T47D (cell line): ENCODE measurements around the gene DUSP7.

Experiments used
- DNase-seq, 2 experiments: peaks; one replicate each; pipeline versions ENCODE4 v3.0.0 to v3.0.0-alpha.2; 2011 to 2012; ENCODE audit warnings: low read depth in 1 of 2, low spot score in 1 of 2
- JUND ChIP-seq: IDR thresholded peaks from 2 replicates; pipeline ENCODE4 v1.6.1; 2012; ENCODE audit warnings: low read depth
- in situ Hi-C: cut with HindIII; loops from 2 replicates; pipeline ENCODE4 v1.10.0; 2016; ENCODE audit warnings: low sequenced_read_pairs, low pct_unique_long_range_greater_than_20kb

Gene DUSP7

DNA sequence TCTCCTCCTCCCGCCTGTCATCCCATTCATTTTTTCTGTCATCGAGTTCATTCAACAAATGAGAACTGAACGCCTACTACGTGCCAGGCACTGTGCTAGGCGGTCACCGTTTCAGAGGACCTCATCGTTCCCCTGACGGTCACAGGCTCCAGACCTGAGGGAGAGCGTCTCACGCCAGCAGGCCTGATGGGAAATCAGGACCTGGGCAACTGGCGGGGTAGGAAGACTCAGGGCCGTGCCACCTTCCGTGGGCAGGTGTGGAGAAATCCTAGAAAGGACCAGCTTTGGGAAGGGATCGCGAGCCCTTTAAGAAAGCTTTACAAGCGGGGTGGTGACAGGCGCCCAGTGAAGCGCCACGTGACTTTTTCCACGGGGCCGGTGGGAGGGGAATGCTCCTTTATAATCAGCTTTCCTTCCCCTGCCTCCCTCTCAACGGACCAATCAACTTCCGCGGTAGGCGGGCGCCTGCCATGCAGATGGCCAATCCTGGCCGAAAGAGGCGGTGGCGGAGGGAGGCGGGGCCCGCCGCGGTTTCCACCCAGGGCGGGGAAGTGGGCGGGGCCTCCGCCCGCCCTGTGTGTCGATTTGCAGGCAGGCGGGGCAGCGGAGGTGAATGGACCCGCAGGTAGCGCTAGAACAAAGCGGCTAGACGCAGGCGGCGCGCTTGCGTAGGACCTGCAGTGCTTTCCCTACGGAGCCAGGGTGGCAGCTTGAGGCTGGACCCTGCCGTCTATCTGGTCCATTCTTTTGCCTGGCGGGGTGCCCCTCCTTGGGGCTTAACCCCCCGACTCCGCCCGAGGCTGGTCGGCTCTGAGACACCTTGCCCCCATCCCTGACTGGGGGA, 819 bp upstream of the DUSP7 start:
- in situ Hi-C loops, result no loop called here
- peak; percentile 95 to 98 for DNase-seq
- TF ChIP-seq JUND, result no peak

DNA sequence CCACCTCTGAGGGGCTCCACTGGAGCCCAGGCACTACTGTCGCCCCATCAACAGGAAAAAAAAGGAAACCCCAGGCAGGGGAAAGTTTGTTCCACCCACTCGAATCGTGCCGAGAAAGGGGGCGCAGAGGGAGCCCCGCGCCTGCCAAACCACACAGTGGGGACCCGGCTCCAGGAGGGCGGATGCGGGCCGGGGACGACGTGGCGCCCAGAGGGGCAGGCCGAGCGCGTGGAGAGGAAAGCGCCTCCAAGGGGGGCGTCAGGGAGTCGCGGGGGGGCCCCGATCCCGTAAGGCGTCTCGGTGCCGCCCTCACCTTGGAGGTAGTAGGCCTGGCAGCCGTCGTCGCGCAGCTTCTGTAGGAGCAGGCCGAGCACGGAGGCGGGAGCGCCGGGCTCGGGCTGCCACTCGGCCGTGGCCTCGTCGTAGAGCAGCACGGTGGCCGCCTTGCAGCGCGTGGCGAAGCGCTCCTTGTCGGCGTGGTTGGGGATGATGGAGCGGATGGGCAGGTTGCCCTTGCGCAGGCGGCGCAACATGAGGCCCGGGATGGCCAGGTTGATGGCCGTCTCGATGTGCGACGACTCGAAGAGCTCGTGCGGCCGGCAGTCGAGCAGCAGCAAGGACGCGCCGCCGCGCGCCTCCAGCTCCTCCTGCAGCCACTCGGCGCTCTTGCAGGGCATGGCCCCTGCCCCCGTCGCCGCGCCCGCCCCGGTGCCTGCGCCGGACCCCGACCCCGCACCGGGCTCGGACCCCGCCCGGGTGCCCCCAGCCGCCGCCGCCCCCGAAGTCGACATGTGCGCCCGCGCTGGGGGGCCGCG, 627 bp downstream of the DUSP7 start:
- DNase-seq, result peak; percentile 42 to 58
- in situ Hi-C loops, result no loop called here
- TF ChIP-seq JUND, result no peak

DNA sequence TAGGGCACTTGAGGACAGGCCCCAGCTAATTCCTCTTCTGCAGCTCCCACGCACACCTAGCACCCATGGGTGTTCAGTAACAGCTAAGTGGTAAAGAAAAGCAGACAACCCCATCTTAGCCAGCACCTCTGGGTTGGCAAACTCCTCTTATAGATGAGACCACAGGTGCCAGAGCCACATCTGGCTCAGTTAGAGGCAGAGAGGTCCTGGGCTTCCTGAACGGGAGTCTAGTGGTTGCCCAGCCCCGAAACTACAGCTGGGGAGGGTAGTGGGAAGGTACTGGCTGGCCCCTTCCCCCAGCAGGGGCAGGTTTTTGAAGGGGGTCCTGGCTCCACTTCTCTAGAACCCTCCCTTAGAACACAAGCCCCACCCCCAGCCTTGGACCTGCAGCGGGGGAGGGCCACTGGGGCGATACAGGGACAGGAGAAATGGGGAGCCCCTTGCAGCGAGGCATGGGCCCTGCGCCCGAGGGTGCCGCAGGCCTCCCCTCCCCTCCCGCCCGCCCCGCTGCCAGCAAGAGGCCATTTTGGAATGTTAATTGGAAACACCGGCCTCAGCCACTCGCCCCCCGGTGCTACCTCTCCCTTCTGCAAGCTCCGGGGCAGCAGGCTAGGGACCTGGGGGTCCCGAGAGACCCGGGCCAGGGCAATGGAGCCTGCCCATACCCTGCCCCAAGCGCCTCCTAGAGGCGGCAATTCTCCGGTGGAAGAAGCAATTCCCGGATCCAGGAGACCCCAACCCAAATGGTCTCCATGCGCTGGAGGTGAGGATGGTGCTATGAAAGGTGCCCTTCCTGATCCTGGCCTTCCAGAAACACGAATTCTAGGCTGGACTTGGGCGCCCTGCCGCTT, 1.5 kb downstream of the DUSP7 start:
- DNase-seq, result no peak

GRCh38 chr3:52053307-52054304, 2.8 kb downstream of the DUSP7 start:
- in situ Hi-C loops, result no loop called here
- DNase-seq, result peak in 1 of 2 experiments; percentile 26
- no peak for TF ChIP-seq JUND

More for the DNA sequence above, 1.5 kb downstream of the DUSP7 start:
- TF ChIP-seq JUND, result no peak
- in situ Hi-C loops, result no loop called here

DNA sequence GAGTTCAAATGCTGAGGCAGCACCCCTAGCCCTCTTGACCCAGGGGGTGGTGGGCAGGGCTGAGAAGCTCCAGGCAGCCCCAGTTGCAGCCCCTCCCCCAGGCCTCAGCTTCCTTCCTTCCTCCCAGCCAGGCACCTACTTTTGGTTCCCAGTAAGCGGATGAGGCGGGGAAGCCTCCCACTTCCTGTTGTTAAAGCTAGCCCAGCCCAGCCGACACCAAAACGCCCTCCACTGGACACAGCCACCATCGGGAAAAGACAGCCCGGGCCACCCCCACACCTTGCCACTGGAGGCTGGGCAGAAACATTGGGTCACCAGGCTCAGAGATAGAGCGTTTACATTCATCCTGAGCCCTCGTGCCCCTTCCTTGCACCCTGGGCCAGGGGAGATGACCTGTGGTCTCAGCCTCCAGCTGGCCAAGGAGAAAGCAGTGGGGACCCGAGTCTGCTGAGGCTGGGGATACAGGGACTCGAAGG, 3.5 kb downstream of the DUSP7 start:
- DNase-seq, result no peak
- in situ Hi-C loops, result no loop called here
- TF ChIP-seq JUND, result no peak

- no peak for DNase-seq
These were observed 4.9 kb downstream of the DUSP7 start for GRCh38 chr3:52051444-52051843.

DNA sequence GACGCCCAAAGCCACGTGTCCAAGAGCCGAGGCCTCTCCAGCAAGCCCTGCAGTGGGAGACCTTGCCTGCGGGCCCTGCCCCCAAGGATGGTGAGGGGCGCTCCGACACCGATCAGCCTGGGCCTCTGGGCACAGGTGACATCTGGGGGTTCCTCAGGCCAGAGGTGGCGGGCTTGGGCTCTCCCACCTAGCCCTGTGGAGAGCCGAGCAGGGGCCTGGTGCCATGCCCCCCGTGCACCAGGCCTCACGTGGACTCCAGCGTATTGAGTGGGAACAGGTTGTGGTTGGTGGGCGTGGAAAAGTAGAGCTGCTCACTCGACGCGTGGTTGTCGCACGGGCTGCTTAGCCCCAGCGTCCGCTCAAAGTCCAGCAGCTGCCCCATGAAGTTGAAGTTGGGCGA, 5.8 kb downstream of the DUSP7 start:
- no peak for DNase-seq
- no peak for TF ChIP-seq JUND
- in situ Hi-C loops, result no loop called here

More at GRCh38 chr3:52051444-52051843, 4.9 kb downstream of the DUSP7 start:
- in situ Hi-C loops, result no loop called here
- TF ChIP-seq JUND, result no peak

DNA sequence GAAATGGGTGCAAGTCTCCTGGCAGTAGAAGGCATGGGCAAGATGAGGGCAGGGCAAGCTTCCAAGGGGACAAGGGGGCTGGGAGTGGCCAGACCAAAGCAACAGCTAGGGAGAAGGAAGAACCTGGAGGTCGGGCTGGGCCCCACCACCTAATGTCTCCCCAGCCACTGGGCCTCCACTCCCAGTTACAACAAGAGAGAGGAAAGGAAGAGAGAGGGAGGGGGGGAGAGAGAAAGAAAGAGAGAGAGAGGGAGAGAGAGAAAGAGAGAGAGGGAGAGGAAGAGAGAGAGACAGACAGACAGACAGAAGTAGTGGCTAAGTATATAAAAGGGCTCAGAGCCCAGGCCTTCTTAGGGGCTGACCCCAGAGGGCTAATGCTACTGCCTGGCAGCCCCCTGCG, 6.9 kb downstream of the DUSP7 start:
- no peak for TF ChIP-seq JUND
- in situ Hi-C loops, result no loop called here

DNA sequence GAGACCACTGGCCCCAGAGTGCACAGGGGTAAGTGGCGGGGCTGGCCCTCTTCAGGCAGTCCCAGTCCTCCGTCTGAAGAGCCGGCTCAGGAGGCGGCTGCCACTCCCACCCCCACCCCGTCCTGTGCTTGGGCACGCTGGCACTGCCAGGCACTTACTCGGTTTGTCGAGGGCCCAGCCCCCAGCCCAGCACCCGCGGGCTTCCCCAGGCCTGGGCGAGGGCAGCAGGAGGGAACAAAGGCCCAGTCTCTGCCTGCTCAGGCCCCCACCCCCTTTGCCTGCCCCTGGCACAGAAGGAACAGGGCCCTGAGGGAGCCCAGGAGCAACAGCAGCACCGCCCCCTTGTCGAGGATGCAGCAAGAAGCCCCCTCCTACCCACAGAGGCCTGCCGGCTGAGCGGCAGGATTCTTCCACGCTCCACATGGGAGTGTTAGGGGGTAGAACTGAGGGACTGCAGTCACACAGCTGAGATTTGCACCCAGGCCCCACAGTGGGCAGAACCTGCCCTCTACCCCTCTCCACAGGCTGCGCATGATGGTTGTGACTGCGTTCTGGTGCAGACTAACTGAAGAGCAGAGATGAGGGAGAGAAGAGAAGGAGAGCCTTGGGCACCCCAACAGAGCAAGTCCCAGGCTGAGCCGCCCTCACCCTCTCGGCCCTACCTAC, 8.9 kb downstream of the DUSP7 start:
- no peak for TF ChIP-seq JUND
- in situ Hi-C loops, result no loop called here
- no peak for DNase-seq

More for the DNA sequence above, 6.9 kb downstream of the DUSP7 start:
- no peak for DNase-seq

DNA sequence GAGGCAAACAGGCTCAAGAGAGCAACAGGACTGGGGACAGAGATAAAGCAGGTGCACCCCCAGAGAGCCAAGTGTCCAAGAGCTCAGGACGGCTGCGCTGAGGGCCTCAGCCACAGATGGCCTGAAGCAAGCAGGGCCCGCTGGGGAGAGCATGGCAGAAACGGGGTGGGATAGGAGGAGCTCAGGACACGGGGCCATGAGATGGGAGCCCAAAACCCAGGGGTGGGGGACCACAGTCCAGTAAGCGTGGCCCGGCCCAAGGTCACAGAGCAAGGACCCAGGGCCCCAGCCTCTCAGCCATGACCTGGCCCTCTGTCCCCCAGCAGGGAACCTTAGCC, 9.5 kb downstream of the DUSP7 start:
- DNase-seq, result no peak
- no peak for TF ChIP-seq JUND
- in situ Hi-C loops, result no loop called here
